ENCODE results near the gene FBLIM1.

FBLIM1 gene

DNA sequence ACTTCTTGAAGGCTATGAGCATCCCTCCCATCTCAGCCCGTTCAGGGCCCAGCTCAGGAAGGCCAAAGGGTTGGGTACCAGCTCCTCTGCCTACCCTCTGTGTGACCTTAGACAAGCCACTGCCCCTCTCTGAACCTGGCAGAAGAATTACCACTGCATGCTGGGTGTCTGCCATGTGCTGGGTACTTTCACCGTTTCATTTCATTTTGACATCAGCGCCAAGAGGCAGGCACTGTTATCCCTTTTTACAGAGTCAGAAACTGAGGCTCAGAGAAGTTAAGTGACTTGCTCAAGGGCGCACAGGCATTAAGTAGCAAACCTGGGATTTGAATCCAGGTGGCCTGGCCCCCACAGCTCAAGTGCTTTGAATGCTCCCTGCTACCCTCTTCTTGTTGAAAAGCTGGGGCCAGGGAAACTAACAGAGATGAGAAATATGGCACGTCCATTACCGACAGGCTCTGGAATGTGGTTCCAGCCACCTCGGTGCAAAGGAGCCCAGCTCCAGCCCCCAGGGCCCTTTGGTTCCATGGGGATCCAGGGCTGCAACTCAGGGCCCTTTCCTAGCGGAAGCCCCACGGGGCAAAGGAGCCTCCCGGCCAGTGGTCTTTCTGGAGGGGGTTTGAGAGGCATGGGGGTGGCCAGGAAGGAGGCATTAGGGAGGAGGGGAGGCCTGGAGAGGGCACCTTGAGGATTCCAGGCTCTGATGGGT lies 9.8 kb upstream of the FBLIM1 start:
- DNase-seq: no peak

DNA sequence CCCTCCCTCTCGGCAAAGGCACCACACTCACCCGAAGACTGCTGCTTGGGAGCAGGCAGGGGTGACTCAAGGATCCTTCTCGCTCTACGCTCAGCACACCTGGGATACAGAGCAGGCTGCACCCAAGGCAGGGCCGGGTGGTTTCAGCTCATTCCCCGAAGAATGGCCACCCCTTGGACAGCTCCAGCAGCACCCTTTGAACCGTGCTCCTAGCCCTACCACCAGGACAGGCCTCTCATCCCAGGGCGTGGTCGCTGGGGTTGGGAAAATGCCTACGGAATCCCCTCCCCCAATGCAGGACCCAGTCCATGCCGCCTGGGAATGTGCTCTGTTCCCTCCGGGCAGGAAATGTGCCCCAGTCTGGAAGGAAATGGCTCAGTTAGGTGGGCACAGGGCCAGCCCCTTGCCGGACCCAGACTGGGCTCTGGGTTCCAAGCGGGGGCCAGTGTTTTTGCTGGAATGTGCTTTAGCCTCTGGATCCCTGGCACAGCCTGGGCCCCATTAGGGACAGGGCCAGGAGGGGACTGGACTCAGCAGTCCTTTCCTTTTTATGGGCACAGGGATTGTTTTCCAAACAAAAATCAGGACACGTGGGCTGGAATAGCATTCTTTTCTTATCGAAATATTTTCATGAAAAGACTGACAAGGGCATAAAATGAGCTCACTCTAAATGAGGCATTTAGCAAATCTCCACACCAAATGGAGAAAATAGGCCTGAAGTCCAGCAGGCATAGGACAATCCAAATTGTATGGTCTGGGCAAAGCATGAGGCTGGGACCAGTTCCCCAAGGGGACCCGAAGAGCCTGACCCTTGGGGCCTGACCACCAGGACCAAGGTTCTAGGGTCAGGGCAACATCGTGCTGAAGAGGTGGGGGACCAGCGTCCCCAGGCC lies 8.9 kb upstream of the FBLIM1 start:
- DNase-seq: no peak

DNA sequence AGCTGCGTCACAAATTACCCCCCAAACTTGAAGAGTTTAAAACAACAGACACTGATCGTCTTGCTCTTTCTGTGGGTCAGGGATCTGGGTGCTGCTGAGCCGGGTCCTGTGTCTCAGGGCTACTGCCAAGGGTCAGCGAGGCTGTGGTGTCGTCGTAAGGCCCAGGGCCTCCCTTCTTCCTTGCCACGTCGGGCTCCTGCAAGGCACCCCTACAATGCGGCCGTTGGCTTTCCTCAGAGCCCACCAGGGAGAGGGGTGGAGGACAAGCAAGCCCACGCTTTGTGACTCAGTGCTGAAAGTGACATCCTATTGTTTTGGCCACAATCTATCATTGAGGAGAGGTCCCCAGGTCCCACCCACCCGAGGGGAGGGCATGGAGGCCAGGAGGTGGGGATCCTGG lies 7.7 kb upstream of the FBLIM1 start:
- no peak for DNase-seq

DNA sequence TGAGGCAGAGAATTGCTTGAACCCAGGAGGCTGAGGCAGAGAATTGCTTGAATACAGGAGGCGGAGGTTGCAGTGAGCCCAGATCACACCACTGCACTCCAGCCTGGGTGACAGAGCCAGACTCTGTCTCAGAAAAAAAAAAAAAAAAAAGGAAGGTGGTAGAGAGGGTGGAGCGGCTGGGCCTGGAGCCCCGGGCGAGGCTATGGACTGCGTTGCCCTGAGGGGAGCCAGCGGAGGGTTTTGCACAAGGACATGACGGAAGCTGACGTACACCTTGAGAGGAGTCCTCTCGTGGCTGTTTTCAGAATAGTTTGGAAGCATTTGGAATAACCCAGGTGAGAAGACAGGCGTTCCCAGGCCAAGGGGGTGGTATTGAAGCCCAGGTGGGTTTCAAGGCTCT lies 6.9 kb upstream of the FBLIM1 start:
- DNase-seq: no peak

DNA sequence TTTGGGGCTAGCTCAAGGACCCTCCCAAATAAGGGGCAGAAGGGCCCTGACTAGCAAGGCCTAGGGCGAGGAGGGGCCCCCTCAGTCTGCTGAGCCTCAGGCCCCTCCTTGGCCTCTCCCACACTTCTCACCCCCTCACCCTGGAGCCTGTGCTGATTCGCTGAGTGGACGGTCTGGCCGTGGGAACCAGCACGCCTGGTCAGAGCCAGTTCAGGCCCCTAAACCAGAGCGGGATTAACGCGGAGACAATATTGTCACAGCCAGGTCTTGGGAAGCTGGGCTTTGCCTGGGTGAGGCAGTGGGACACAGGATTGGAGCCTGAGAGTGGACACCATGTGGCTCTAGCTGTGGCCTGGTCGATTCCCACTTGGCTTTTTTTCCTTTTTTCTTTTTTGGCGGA lies 4.8 kb upstream of the FBLIM1 start:
- DNase-seq: no peak

DNA sequence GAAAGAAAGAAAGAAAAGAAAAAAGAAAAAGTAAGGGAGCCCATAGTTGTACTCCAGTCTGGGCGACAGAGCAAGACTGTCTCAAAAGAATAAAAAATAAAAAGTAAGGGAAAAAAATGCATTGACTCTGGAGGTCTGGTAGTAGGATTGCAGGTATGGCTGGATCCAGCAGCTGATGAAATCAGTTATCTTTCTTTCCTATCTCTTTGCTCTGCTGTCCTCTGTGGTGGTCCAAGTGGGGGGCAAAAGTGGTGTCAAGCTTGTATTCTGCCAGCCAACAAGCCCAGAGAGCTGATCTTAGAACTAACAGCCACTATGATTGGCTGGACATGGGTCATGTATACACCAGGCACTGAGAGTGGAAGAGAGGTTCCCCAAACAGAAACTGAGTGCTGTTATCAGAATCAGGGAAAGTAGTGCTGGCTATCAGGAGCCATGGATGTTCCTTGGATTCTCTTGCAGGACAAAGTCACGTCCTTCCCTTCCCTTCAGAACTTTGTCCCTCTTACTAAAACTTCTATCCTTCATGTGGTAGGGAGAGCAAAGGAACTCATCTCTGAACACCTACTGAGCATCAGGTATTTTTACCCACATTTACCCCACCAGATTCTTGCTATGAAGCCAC lies 3.5 kb upstream of the FBLIM1 start:
- no peak for DNase-seq

DNA sequence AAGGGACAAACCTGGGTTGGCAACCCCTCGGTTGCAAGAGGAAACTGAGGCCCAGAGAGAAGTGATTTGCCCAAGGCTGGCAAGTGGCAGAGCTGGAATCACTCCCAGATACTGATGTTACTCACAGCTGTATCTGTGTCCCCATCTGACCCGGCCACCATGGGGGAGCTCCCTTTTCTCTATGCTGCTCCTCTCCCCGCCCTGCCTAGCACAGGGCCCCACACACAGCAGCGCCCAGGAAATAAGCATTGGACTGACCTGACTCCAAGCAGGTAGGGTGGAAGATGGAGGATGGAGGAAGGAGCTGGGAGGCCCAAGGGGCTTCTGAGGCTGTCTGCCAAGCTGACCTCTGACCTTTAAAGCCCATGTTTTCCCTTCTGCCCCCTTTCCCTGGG lies 3.0 kb upstream of the FBLIM1 start:
- no peak for DNase-seq

DNA sequence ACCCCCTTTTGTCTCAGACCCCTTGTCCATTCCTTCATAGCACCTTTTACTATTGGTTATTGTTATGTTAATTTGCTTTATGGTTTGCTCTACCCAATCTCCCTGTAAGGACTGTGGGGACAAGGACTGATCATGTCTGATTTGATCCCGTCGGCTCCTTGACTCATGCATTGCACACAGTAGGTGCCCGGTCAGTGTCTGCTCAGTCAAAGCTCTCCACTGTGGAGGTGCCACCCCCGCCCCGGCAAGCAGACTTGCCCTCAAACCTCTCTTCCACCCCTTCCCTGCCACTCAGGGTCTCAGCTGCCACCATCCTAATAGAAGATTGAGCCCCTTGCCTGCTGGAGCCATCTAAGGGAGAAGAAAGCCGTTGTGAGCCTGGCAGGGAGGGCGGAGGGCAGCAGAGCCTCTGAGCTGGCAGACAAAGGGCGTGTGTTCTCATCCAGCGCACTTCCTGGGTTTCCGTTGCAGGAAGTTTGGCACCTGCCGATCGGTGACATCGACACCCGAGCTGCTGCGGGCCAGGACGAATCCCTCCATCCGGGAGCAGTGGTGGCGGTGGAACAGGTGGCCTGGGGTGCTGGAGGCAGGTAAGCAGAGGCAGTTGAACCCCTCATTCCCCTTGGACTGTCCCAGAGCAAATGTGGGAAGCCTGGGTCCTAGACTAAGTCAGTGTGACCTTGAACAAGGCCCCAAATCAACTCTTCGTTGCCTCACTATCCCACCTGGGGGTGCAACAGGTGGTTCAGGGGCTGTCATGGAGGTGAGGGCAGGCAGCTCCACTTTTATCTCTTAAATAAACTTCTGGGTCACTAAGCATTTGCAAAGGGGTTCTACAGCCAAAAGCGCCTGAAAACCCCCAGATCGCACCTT lies 2.2 kb upstream of the FBLIM1 start:
- no peak for DNase-seq

DNA sequence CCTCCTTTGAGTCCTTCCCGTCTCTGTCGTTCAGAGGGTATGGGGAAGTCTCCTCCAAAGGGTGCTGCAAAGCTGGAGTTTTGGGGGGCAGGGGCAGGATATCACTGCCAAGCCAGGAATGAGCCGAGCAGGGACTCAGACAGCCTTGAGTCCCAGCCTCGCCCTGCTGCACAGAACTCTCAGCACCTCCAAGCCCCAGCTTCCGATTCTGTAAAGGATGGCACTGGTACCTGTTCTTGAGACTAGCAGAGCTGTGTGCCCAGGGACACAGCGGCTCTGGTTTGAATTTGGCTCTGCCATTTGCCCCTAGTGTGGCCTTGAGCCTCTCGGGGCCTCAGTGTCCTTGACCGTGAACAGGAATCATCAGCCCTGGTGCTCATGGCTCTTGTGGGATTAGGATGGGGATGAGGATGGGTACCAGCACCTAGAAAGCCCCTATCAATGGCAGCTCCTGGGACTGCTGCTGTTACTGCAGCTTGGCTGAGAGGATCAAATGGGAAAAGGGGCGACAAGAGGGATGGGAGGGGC lies 1.5 kb upstream of the FBLIM1 start:
- DNase-seq: no peak

DNA sequence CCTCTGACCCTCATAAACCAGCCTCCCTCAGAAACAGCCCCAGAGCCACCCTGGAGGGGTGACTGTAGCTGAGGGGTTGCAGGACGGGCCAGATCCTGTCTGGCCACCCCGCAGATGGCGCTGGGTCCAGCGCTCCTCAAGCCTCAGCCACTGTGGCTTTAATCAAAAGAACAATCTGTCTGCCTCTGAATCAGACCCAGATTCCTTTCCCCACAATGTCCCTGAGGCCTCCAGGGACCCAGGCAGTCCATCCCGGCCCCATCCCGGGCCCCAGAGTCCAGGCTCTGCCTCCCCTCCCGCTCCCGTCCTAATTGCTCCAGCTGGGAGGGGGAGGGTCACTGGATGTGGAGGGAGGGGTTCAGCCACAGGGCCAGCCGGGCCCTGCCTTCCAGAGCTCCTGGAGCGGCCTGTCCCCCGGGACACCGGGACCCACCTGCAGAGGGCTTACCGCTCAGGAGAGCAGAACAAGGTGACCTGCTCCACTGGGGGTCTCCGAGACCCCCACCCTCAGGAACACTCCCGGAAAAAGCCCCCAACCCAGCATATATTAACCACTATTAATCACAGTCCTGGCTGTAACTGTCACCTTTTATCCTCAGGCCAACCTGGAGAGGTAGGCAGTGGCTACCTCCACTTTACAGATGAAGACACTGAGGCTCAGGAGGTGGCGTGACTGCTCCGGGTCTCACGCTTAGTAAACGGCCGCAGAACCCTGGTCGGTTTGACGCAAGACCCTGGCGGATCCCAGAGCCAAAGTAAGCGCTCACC lies 836 bp upstream of the FBLIM1 start:
- DNase-seq: no peak

DNA sequence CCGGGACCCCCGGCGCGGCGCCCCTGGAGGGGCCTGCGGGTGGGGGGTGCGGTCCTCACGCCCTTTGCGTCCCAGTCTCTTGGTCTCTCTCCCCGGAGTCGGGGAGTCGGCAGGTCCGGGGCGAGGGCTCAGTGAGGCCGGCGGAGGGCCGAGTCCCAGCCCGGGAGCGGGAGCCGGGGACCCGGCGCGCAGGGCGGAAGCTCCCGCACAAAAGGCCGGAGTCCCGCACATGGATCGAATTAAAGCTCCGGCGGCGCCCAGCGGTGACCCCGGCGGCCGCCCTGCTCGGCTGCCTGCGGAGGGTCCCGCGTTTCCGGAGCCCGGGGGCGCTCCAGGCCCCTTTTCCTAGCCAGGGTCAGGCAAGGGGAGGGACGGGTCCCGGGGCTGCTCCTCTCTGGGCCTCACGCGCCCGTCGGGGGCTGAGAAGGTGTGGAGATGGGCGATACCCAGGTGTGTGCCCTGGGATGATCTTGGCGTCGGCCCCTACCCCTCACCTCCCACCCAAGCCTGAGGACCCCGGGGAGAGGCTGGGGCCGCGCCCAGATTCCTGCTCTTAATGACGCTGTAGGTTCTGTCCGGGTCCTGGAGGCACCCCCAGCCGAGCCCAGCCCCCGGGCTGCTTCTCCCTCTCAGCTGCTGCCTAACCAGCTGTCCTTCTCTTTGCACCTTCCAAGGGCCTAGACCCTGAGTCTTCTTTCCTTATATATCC lies 512 bp downstream of the FBLIM1 start:
- DNase-seq: no peak

DNA sequence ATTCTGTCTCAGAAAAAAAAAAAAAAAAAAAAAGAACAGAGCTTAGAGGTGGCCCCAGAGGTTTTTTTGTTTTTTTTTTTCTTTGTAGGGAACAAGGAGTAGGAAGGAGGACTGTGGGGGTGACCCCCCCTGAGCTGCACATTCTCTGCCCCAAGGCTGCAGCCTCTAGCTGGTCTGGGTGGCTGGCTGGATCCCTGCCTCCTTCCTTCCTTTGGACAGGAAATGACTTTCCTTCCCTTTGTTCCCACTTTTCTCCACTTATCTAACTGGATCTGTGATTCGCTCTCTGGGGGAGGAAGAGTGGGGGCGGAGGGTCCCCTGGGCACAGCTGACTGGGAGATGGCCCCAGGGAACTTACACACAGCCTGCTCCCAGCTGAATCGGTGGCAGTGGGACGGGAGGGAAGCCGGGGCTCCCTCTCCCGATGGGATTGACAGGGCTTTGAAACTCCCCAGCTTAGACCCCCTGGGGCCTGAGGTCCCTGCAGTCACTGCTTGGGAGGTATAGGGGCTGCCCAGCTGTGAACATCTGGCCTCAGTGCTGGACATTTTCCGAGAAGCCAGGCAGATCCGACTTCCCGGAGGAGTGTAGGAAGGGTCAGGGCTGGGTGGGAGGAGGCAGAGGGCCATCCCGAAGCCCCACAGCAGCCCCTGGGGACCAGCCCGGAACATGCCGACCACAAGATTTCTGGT lies 2.1 kb downstream of the FBLIM1 start:
- no peak for DNase-seq

DNA sequence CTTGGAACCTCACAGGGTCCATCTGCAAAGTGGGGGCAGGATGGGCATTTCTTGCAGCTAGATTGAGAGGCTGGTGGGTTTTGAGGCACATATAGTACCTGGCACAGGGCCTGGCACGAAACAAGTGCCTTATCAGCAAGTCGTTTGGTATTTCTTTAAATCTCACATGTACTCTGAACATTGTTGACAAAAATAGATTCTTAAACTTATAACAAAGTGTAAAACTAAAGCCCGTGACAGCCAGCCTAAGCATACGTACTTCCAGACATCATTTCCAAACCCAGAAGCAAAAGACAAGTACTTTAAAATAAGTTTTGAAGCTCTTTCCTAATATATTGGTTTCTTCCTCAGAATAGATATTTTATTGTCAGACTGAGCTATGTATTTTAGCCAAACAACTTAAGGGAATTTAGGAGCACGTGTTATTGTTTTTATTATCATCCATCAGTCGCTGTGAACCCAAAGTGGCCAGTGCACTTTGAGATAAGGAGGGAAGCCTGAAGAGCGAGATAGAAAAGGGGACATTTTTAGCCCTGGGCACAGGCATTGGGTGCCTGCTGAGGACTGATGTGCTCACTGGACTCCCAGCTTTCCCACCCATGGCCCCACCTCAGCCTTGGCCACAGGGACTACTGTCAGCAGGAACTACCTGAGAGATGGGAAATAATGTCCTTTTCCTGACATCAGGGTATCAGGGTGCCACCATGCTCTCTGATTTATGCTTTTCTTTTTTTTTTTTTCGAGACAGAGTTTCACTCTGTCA lies 3.0 kb downstream of the FBLIM1 start:
- no peak for DNase-seq

DNA sequence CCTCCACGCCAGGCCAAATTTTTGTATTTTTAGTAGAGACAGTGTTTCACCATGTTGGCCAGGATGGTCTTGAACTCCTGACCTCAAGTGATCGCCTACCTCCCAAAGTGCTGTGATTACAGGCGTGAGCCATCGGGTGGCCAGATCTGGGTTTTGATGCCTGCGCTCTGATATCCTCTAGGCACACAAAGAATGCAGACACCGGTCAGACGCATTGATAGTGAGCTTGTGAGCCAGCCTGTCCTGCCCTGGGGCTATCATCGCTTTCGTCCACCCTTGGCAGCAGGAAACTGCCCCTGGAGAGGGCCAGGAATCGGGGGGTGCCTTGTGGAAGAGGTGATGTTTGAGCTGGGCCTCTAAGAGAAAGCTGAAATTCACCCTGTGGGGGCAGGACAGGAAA lies 4.0 kb downstream of the FBLIM1 start:
- no peak for DNase-seq

DNA sequence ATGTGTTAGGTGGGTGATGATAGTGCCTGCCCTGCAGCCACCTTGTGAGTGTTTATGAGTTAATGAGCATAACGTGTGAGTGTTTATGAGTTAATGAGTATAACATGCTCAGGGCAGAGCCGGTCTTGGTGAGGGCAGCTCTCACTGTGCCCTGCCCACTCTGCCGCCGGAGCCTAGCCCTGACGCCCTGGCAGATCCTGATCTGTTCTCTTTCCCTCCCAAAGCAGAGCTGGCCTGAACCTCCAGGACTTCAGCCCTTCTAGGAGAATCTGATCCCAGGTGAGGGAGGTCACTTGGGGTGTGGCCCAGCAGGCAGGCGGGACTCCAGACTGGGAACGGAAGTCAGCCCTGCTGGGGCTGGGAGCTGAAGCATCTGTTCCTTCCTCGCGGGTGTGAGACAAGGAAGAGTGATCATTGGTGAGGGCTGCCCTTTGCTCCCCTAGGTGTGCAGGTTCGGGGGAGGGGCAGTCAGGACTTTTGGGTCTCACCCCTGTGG lies 5.7 kb downstream of the FBLIM1 start:
- no peak for DNase-seq

DNA sequence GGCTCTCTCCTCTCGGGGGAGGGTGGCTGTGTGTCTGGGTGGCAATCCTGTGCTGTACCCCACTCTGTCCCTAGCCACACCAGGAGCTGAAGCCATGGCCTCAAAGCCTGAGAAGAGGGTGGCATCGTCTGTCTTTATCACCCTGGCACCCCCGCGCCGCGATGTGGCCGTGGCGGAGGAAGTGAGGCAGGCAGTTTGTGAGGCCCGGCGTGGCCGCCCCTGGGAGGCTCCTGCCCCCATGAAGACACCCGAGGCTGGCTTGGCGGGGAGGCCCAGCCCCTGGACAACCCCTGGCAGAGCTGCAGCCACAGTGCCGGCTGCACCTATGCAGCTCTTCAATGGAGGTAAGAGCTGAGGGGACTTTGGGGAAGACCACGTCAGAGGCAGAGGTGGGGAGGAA lies 6.3 kb downstream of the FBLIM1 start:
- DNase-seq: no peak

DNA sequence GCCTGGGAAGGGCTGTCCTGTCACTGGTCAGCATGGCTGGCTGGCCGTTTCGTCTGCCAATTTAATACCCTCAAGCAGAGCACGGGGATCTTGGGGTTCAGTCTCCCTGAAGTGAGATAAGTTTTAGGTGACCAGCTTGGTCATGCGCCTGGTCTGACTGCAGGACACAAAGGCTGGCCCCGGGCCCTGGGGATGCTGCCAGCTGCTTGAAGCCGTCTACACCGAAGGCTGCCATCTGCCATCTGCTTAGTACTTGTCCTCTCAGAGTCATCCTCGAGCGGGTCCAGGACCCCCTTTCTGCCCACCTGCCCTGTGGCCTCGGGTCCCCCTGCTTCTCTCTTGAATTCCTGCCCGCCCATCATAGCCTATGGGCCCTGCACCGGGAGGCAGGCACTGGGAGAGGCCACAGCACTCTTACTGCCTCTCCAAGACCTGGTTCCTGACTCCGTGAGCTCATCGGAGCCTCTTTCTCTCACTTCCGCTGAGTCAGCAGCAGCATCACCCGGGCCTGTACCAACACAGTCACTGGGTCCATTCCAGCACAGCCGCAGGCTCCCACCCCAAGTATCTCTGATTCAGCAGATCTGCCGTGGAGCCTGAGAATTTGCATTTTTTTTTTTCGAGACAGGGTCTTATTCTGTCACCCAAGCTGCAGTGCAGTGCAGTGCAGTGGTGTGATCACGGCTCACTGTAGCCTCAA lies 7.0 kb downstream of the FBLIM1 start:
- DNase-seq: no peak

DNA sequence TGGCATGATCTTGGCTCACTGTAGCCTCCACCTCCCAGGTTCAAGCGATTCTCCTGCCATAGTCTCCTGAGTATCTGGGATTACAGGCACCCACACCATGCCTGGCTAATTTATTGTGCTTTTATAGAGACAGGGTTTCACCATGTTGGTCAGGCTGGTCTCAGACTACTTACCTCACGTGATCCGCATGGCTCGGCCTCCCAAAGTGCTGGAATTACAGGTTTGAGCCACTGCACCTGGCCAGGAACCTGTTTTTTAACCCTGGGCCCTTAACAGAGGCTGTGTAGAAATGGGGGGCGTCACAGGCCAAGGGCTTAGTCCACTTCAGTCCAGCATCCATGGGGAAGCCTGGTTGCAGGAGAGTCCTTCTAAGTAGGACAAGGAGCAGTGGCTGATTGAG lies 9.3 kb downstream of the FBLIM1 start:
- no peak for DNase-seq

DNA sequence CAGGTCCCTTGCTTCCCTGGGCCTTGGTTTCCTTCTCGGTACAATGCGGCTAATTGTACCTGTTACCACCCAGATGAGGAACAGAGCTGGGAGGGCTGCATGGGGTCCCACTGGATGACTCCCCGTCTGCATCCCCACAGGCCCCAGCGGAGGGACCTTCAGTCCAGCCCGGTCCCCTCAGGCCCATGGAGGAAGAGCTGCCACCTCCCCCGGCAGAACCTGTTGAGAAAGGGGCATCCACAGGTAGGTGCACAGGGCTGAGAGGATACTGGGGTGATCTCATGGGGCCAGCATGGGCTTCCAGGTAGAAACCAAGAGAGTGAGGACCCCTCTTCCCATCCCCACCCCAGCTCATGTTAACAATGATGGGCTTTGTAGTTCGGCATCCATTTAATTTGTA lies 9.8 kb downstream of the FBLIM1 start:
- DNase-seq: no peak
